ENCODE data around the gene SPTBN1. TPM values are rescaled to one million over a fixed set of nuclear protein-coding genes. Genes with fewer than 3 reads are reported as not detected.

Gene SPTBN1
- total RNA-seq, 4 donors from 2014 or later, result 353 to 606 (median 498) TPM

DNA sequence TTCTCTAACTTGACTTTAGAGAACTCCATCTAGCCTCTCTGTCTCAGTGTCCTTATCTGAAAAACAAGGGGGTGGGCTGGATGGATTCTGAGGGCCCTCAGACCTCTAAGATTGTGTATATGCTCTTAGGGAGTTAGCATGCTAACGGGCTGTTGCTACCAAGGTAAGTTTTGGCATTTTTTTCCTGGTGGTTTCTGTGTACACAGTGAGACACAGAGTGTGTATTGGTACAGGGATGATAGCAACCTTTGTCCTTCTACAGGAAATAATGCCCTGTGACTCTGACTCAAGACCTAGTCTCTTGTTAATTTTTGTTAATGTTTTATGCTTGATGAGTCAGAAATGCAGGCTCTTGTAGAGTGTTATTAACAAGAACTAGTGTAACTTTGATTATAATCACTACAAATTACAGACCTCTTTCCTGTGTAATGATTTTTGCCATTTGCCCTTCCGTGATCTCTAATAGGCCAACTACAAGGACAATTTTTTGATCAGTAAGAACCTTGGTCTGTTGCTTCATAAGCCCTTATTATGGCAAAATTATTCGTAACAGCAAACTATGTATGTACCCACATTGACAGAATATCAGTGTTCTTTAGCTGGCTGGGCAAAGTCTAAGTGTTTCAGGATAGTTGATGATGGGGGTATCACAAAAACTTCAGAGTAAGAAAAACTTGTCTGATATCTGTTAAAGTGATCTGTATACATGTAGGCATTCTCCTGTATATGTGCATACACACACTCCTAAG, 89.7 kb downstream of the SPTBN1 start:
- TF ChIP-seq, protein P1, sequence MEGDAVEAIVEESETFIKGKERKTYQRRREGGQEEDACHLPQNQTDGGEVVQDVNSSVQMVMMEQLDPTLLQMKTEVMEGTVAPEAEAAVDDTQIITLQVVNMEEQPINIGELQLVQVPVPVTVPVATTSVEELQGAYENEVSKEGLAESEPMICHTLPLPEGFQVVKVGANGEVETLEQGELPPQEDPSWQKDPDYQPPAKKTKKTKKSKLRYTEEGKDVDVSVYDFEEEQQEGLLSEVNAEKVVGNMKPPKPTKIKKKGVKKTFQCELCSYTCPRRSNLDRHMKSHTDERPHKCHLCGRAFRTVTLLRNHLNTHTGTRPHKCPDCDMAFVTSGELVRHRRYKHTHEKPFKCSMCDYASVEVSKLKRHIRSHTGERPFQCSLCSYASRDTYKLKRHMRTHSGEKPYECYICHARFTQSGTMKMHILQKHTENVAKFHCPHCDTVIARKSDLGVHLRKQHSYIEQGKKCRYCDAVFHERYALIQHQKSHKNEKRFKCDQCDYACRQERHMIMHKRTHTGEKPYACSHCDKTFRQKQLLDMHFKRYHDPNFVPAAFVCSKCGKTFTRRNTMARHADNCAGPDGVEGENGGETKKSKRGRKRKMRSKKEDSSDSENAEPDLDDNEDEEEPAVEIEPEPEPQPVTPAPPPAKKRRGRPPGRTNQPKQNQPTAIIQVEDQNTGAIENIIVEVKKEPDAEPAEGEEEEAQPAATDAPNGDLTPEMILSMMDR (IDR thresholded peaks at IDR 0.05), result no peak
- TF ChIP-seq POLR2AphosphoS5 (IDR thresholded peaks at IDR 0.05), result no peak
- no peak for TF ChIP-seq POLR2A (IDR thresholded peaks at IDR 0.05)
- TF ChIP-seq EP300 (IDR thresholded peaks at IDR 0.05), result no peak
- peak overlapping the region in 2 of 4 donors; percentile 17 to 25 for H3K27ac ChIP-seq
- no peak for ATAC-seq
- H3K9me3 ChIP-seq, result no peaks in the 10 kb centered on the region
- H3K4me1 ChIP-seq, result peaks cover 13 to 86% (median 27%) of the 10 kb centered on the region in 3 donors
- H3K27me3 ChIP-seq, result no peaks in the 10 kb centered on the region
- H3K36me3 ChIP-seq, result peaks cover 0 to 3% of the 10 kb centered on the region in 2 donors
- H3K4me3 ChIP-seq, result no peak overlapping the region
- 72 to 92% methylated on average over 2 to 3 of the region's 3 CpGs for WGBS, 2 donors (ENCODE audit: low coverage in 1 of 2)

DNA sequence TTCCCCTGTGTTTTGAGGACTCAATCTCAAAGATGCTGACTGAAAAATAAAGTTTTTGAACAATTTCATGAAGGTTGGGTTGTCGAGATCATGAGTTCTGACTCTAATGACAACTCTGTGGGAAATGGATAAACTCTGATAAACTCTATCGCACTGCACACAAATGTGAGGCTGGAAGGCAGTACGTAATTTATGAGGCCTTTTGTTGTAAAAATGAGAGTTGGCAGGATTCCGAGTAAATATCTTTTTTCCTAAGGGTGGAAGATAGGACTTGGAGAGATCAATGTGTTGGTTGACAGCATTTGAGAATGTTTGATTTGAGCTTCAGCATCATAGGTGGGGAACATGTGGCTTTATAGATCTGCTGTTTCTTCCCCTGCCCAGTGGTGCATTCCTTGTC, 90.4 kb downstream of the SPTBN1 start:
- Histone ChIP-seq H3K36me3 (no peaks in the 10 kb centered on the region), H3K9me3 (no peaks in the 10 kb centered on the region), H3K27me3 (no peaks in the 10 kb centered on the region), H3K27ac (peak overlapping the region in 1 of 4 donors; percentile 17), H3K4me3 (no peak overlapping the region), H3K4me1 (peaks cover 12 to 86% (median 27%) of the 10 kb centered on the region in 3 donors)
- TF ChIP-seq, protein P1 (IDR thresholded peaks at IDR 0.05), result no peak
- TF ChIP-seq POLR2A (IDR thresholded peaks at IDR 0.05), result no peak
- TF ChIP-seq POLR2AphosphoS5 (IDR thresholded peaks at IDR 0.05), result no peak
- TF ChIP-seq EP300 (IDR thresholded peaks at IDR 0.05), result no peak
- WGBS, 2 donors (ENCODE audit: low coverage in 1 of 2), result 47 to 70% methylated on average over 4 of the region's 4 CpGs
- no peak for ATAC-seq

DNA sequence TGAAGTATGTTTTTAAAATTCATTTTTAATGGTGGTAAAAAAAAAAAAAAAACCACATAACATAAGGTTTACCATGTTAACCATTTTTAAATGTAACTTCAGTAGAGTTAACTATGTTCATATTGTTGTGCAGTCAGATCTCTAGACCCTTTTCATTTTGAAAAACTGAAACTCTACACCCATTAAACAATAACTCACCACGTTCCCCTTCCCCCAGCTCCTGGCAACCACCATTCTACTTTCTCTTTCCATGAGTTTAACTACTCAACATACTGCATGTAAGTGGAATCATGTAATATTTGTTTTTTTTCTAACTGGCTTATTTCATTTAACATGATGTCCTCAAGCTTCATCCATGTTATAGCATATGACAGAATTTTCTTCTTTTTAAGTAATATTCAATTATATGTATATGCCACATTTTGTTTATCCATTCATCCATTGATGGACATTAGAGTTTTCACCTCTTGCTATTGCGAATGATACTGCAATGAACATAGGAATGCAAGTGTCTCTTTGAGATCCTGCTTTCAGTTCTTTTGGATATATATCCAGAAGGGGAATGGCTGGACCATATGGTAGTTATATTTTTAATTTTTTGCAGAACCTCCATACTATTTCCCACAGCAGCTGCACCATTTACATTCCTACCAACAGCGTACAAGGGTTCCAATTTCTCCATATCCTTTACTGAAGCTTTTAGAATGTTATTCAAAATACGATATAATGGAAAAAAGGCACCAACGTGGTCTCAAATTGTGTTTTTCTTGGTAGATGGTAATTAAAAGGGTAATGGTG, 91.0 kb downstream of the SPTBN1 start:
- Histone ChIP-seq H3K4me3 (no peak overlapping the region), H3K36me3 (no peaks in the 10 kb centered on the region), H3K27ac (no peak overlapping the region), H3K27me3 (no peaks in the 10 kb centered on the region), H3K9me3 (no peaks in the 10 kb centered on the region), H3K4me1 (peaks cover 12 to 89% (median 27%) of the 10 kb centered on the region in 3 donors)
- ATAC-seq, result no peak
- WGBS, 2 donors (ENCODE audit: low coverage in 1 of 2), result 85 to 90% methylated on average over 5 of the region's 5 CpGs
- TF ChIP-seq POLR2AphosphoS5 (IDR thresholded peaks at IDR 0.05) (no peak), POLR2A (IDR thresholded peaks at IDR 0.05) (no peak), EP300 (IDR thresholded peaks at IDR 0.05) (no peak)
- TF ChIP-seq, protein P1 (IDR thresholded peaks at IDR 0.05), result no peak

DNA sequence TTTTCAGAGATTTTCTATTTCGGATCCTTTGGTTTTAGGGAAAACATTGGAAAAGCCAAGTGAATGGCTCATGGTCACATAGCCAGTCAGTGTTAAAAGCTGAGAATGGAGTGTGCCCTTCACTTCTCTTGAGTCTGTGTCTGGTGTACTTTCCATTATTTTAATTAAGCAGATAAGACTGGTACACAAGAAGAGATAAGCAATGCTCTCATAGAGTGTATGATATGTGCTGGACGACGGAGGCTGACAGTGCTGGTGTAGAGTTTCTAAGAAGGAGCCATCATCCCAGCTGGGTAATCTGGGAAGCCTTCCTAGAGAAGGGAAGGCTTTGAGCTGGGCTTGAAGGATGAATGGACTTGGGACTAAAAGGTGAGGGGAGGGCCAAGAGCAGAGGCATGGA, 93.3 kb downstream of the SPTBN1 start:
- TF ChIP-seq EP300 (IDR thresholded peaks at IDR 0.05) (no peak), POLR2A (IDR thresholded peaks at IDR 0.05) (no peak), POLR2AphosphoS5 (IDR thresholded peaks at IDR 0.05) (no peak)
- TF ChIP-seq, protein P1 (IDR thresholded peaks at IDR 0.05), result no peak
- WGBS, 2 donors (ENCODE audit: low coverage in 1 of 2), result 89 to 97% methylated on average over 3 of the region's 3 CpGs
- Histone ChIP-seq H3K4me1 (peaks cover 12 to 89% (median 30%) of the 10 kb centered on the region in 3 donors), H3K9me3 (no peaks in the 10 kb centered on the region), H3K27me3 (no peaks in the 10 kb centered on the region), H3K36me3 (no peaks in the 10 kb centered on the region), H3K27ac (no peak overlapping the region), H3K4me3 (no peak overlapping the region)
- no peak for ATAC-seq

Data from gastroesophageal sphincter (tissue), 4 donors.